GM12878 (cell line): ENCODE measurements around the gene SYPL1. TPM values are rescaled to one million over a fixed set of nuclear protein-coding genes. Genes with fewer than 3 reads are reported as not detected.

Source experiments
- ATAC-seq: fragments of 200-7000 bp; cut with Tn5 transposase; 3 replicates; pipeline ENCODE4 v1.9.1; 2020; ENCODE audit warnings: mild to moderate bottlenecking, moderate library complexity
- BruUV-seq: library from RNA; stranded (reverse); fragments of 400-500 nt; replicated peaks from 2 replicates; lab custom pipeline; 2021; lab: Mats Ljungman, UMichigan
- CTCF ChIA-PET: fragments of 300-600 bp; sonication (Branson Sonifier 250); formaldehyde crosslinking; extraction: SDS; loops from one replicate; lab custom pipeline; 2021; ENCODE audit warnings: inconsistent platforms; lab: Yijun Ruan, JAX
- POLR2A ChIA-PET: fragments of 350-600 bp; formaldehyde crosslinking; extraction: SDS; loops from one replicate; lab custom pipeline; 2021; ENCODE audit warnings: inconsistent platforms; lab: Charles Lee
- RAD21 ChIA-PET: fragments of 300-600 bp; sonication (Branson Sonifier 250); formaldehyde crosslinking; loops from one replicate; lab custom pipeline; 2023; ENCODE audit warnings: antibody characterized with exemption; ENCODE audit not compliant: unreplicated experiment; lab: Charles Lee
- SMC1A ChIA-PET: fragments of 300-600 bp; sonication (Branson Sonifier 250); formaldehyde crosslinking; loops from one replicate; lab custom pipeline; 2023; ENCODE audit not compliant: unreplicated experiment, uncharacterized antibody; lab: Charles Lee
- DNase-seq: peaks from one replicate; pipeline ENCODE4 v3.0.0-alpha.2; 2011; ENCODE audit warnings: low read depth, low spot score
- FAIRE-seq: peaks from 3 replicates; lab custom pipeline; 2011; peaks lifted over from hg19 to GRCh38; lab: Jason Lieb, UNC
- H2AFZ ChIP-seq: 2 replicates; pipeline ENCODE4 v1.6.0; 2011; ENCODE audit warnings: low read depth, low read length, control low read depth; ENCODE audit not compliant: control insufficient read depth
- H3K27ac ChIP-seq: 2 replicates; pipeline ENCODE4 v1.5.1; 2011; ENCODE audit warnings: control low read depth; ENCODE audit not compliant: control insufficient read depth, insufficient read depth
- H3K27me3 ChIP-seq, 2 experiments: replicated peaks in 1 of 2; 2 replicates each; pipeline versions ENCODE4 v1.6.0 to v1.6.1; 2011; ENCODE audit warnings: low read length in 1 of 2; ENCODE audit not compliant: control insufficient read depth in 2 of 2, insufficient read depth in 2 of 2
- H3K36me3 ChIP-seq, 2 experiments: 2 replicates each; pipeline ENCODE4 v1.5.1; 2011; ENCODE audit warnings: low read length in 1 of 2; ENCODE audit not compliant: control insufficient read depth in 2 of 2, insufficient read depth in 2 of 2
- H3K4me1 ChIP-seq: 2 replicates; pipeline ENCODE4 v1.6.1; 2011; ENCODE audit warnings: mild to moderate bottlenecking, low read length, moderate library complexity, mixed read lengths; ENCODE audit not compliant: control insufficient read depth, insufficient read depth
- H3K4me2 ChIP-seq: 2 replicates; pipeline ENCODE4 v1.6.0; 2011; ENCODE audit warnings: control low read depth; ENCODE audit not compliant: control insufficient read depth, insufficient read depth
- H3K4me3 ChIP-seq: fragments of 200-600 bp; sonication (generic); 2 replicates; pipeline ENCODE4 v1.5.1; 2016
- H3K79me2 ChIP-seq: 2 replicates; pipeline ENCODE4 v1.6.0; 2011; ENCODE audit warnings: low read length; ENCODE audit not compliant: control insufficient read depth, insufficient read depth
- H3K9ac ChIP-seq: 2 replicates; pipeline ENCODE4 v1.8.0; 2011; ENCODE audit warnings: low read length, control low read depth, mixed read lengths; ENCODE audit not compliant: control insufficient read depth, insufficient read depth
- H3K9me3 ChIP-seq: replicated peaks from 3 replicates; pipeline ENCODE4 v1.5.1; 2011; ENCODE audit warnings: mild to moderate bottlenecking, low read length; ENCODE audit not compliant: control insufficient read depth, insufficient read depth
- H4K20me1 ChIP-seq: 2 replicates; pipeline ENCODE4 v1.6.0; 2011; ENCODE audit not compliant: control insufficient read depth, insufficient read depth
- SMC3 ChIP-seq: IDR thresholded peaks from 2 replicates; pipeline ENCODE4 v1.6.1; 2011; ENCODE audit warnings: low read length, improper control_type of control experiment, borderline replicate concordance
- SRF ChIP-seq, 2 experiments: IDR thresholded peaks; 2 replicates each; pipeline ENCODE4 v1.6.1; 2011; ENCODE audit warnings: low read depth in 2 of 2, low read length in 2 of 2, mild to moderate bottlenecking in 1 of 2, moderate library complexity in 1 of 2
- WGBS: methylation state at CpG from one replicate; pipeline ENCODE4 v1.1.6; 2016; ENCODE audit warnings: low lambda C conversion rate; ENCODE audit not compliant: insufficient replicate concordance, insufficient coverage; ENCODE audit errors: missing lambda C conversion rate; 5-methylcytosine and 5-hydroxymethylcytosine counted together
- in situ Hi-C: fragments of 300-500 bp; cut with MboI; formaldehyde crosslinking; loops from 9 replicates; pipeline ENCODE4 v1.14.3; 2018; ENCODE audit warnings: mixed read lengths
- intact Hi-C: fragments of 100-400 bp; cut with micrococcal nuclease; formaldehyde crosslinking; loops from one replicate; pipeline ENCODE4 v1.14.2; 2022; ENCODE audit not compliant: unreplicated experiment
- polyA plus RNA-seq, 11 experiments: library from polyadenylated mRNA; depleted of rRNA in 4 of 11; unstranded in 6 of 11; stranded (reverse) in 5 of 11; fragments of >200 nt; fragmentation: Nextera tagmentation in 4 of 11; fragmentation: Illumina TruSeq in 1 of 11; extraction: Ambion mirVana in 4 of 11; extraction: Trizol in 1 of 11; gene quantifications; 1 replicate in 1 of 11; 2 replicates in 10 of 11; pipeline versions ENCODE4 v1.2.1 to v1.2.3, GENCODE V29; 2011 to 2016; ENCODE audit warnings: inconsistent platforms in 2 of 11, missing spikeins in 2 of 11, low read depth in 1 of 11
- total RNA-seq, 4 experiments: library from RNA; depleted of rRNA in 3 of 4; stranded (reverse); fragments of >200 nt in 3 of 4; fragmentation: Illumina TruSeq in 1 of 4; extraction: Trizol in 1 of 4; gene quantifications; 2 replicates each; pipeline versions ENCODE4 v1.2.1 to v1.2.3, GENCODE V29; 2013 to 2021
- TF ChIP-seq, protein P1 (sequence below): fragments of 450-650 bp; IDR thresholded peaks from 2 replicates; pipeline ENCODE4 v1.6.1; 2016; ENCODE audit warnings: mild to moderate bottlenecking
- TF ChIP-seq, protein P2 (sequence below): IDR thresholded peaks from 2 replicates; pipeline ENCODE4 v1.6.1; 2011; ENCODE audit warnings: low read depth, low read length, improper control_type of control experiment, borderline replicate concordance
- TF ChIP-seq, protein P3 (sequence below): fragments of 450-650 bp; IDR thresholded peaks from 2 replicates; pipeline ENCODE4 v1.6.1; 2016; ENCODE audit warnings: mild to moderate bottlenecking

Gene SYPL1
- total and polyA plus RNA-seq, 10 of the 15 experiments (the other 5 are each of a cell fraction or from before 2014, with no cell fraction given), result 34.5 to 177 (median 87.3) TPM

DNA sequence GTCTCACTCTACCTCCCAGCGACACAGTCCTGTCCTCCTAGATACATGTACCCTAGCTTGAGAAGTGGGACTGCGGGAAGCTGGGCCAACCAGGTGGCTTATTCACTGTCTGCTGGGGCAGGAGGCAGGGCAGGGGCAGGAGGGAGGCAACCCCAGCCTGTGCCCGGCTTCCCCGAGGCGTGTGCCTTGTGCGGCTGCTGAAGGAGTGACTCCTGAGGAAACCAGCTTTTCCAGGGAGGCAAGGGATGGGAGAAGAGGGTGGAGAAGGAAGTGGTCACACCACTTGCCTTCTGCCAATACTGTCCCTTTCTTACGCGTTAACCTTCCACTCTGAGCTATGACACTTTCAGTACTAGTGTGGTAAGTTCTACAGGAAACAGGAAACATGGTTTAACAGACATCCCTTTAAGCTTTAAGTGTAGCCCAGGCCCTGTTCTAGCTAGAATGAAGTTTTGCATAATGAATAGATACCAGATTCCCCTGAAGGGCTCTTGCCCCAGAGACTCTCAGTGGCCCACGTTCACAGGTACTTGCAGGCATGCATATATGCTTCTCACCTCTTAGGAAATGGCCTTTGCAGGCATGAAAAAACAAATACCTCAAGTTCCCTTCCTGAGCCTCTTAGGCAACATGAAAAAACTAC is 40.6 kb downstream of the SYPL1 start (continued):
- TF ChIP-seq, protein P1, sequence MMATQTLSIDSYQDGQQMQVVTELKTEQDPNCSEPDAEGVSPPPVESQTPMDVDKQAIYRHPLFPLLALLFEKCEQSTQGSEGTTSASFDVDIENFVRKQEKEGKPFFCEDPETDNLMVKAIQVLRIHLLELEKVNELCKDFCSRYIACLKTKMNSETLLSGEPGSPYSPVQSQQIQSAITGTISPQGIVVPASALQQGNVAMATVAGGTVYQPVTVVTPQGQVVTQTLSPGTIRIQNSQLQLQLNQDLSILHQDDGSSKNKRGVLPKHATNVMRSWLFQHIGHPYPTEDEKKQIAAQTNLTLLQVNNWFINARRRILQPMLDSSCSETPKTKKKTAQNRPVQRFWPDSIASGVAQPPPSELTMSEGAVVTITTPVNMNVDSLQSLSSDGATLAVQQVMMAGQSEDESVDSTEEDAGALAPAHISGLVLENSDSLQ, result peak; percentile 70
- TF ChIP-seq SRF (IDR thresholded peaks at IDR 0.05; ENCODE audit: low read depth in 2 of 2, low read length in 2 of 2) (no peak), SMC3 (0 out of 2 replicates have a peak, but pooled peaks have one; percentile 11)

DNA sequence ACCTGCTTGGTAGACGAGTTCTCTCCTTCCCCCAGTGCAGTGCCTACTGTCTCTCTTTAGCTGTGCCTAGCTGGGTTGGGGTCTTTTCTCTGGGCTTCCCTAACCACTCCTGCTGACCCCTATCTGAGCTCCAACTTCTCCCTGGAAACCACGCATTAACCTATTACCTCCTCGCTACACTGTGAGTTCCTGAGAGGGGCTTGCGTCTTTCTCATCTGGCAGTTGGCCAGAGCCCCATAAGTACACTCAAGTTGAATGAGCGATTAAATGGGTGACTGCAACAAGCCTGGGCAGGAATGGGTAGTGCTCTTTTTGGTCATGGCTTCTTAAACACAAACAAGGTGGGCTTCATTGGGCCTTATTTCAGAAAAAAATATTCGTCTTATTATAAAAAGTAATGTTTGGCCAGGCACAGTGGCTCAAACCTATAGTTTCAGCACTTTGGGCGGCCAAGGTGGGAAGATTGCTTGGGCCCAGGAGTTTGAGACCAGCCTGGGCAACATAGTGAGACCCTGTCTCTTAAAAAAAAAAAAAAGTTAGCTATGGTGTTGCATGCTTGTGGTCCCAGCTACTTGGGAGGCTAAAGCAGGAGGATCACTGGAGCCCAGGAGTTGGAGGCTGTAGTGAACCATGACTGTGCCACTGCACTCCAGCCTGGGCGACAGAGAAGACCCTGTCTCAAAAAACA is 41.4 kb downstream of the SYPL1 start:
- TF ChIP-seq, protein P2, sequence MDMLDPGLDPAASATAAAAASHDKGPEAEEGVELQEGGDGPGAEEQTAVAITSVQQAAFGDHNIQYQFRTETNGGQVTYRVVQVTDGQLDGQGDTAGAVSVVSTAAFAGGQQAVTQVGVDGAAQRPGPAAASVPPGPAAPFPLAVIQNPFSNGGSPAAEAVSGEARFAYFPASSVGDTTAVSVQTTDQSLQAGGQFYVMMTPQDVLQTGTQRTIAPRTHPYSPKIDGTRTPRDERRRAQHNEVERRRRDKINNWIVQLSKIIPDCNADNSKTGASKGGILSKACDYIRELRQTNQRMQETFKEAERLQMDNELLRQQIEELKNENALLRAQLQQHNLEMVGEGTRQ, result no peak
- TF ChIP-seq, protein P3, sequence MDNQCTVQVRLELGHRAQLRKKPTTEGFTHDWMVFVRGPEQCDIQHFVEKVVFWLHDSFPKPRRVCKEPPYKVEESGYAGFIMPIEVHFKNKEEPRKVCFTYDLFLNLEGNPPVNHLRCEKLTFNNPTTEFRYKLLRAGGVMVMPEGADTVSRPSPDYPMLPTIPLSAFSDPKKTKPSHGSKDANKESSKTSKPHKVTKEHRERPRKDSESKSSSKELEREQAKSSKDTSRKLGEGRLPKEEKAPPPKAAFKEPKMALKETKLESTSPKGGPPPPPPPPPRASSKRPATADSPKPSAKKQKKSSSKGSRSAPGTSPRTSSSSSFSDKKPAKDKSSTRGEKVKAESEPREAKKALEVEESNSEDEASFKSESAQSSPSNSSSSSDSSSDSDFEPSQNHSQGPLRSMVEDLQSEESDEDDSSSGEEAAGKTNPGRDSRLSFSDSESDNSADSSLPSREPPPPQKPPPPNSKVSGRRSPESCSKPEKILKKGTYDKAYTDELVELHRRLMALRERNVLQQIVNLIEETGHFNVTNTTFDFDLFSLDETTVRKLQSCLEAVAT, result 0 out of 2 replicates have a peak, but pooled peaks have one; percentile 6
- ChIA-PET SMC1A (interaction anchor here (1.1 to 10.3 kb wide), 9 partner anchors 12 to 216 kb away, joined by 3 to 164 read pairs (median 37); partner anchors contain the start of genes NAMPT and SYPL1), POLR2A (interaction anchor here (0.6 to 5.1 kb wide), 6 partner anchors 12 to 1264 kb away, joined by 3 to 56 read pairs (median 12); partner anchors contain the start of gene SYPL1), RAD21 (interaction anchor here (1.0 to 8.3 kb wide), 14 partner anchors 10 to 315 kb away, joined by 3 to 118 read pairs (median 5); partner anchors contain the start of gene SYPL1), CTCF (interaction anchor here (0.7 to 5.7 kb wide), 9 partner anchors 9 to 1130 kb away, joined by 3 to 67 read pairs (median 15); partner anchors contain the start of gene SYPL1)
- peak overlapping the region; percentile 71 for H3K9ac ChIP-seq
- H3K9me3 ChIP-seq, result no peaks in the 10 kb centered on the region
- peaks cover 60% of the 10 kb centered on the region for H3K4me1 ChIP-seq
- ATAC-seq (peak; percentile 1; the same call in 1 of the 3 replicates), DNase-seq (no peak), FAIRE-seq (no peak)
- in situ Hi-C loops, result no loop called here
- WGBS, result 60% methylated on average over 8 of the region's 8 CpGs
- H3K4me2 ChIP-seq, result peak overlapping the region; percentile 93
- BruUV-seq, result TSS peak; percentile 87
- intact Hi-C loops, result loop anchor here (1.0 kb wide), 3 partner anchors 8 to 41 kb away; no protein-coding TSS in a partner anchor
- H4K20me1 ChIP-seq, result no peaks in the 10 kb centered on the region
- no peak overlapping the region for H2AFZ ChIP-seq
- peak overlapping the region; percentile 67 for H3K4me3 ChIP-seq
- no peaks in the 10 kb centered on the region; the same call in 1 of the 2 replicates for H3K79me2 ChIP-seq
- no peaks in the 10 kb centered on the region for H3K36me3 ChIP-seq
- H3K27ac ChIP-seq, result peak overlapping the region; percentile 98
- H3K27me3 ChIP-seq, result no peaks in the 10 kb centered on the region
